ENCODE data around the gene LDAH. TPM values are rescaled to one million over a fixed set of nuclear protein-coding genes. Genes with fewer than 3 reads are reported as not detected.

Gene LDAH
- total and polyA plus RNA-seq, 4 donors = 5.0 to 30.8 (median 11.5) TPM

- TF ChIP-seq CTCF (IDR thresholded peaks at IDR 0.05; ENCODE audit: control extremely low read depth, extremely low read depth) = no peak
- Histone ChIP-seq H3K27me3 (ENCODE audit: control insufficient read depth in 3 of 3, insufficient read depth in 3 of 3, low read length in 2 of 3) (no peaks in the 10 kb centered on the region), H3K4me3 (no peak overlapping the region), H3K9me3 (ENCODE audit: control insufficient read depth in 4 of 4, insufficient read depth in 3 of 4, low read length in 3 of 4) (no peaks in the 10 kb centered on the region), H3K4me1 (ENCODE audit: control insufficient read depth in 5 of 5, insufficient read depth in 5 of 5, low read length in 5 of 5) (peaks cover 0 to 14% (median 3%) of the 10 kb centered on the region in 5 donors), H3K36me3 (ENCODE audit: control insufficient read depth in 4 of 4, insufficient read depth in 4 of 4, low read length in 4 of 4) (peaks cover 0 to 51% (median 1%) of the 10 kb centered on the region in 4 donors), H3K27ac (ENCODE audit: low read depth in 1 of 2, low read length in 1 of 2) (no peak overlapping the region), H3K9ac (ENCODE audit: insufficient read depth in 1 of 2, low read length in 2 of 2) (no peak overlapping the region)
- ATAC-seq (ENCODE audit: insufficient read depth, low FRiP score) (no peak), DNase-seq (no peak)
- 44 to 52% methylated on average over 3 of the region's 3 CpGs for WGBS, 2 donors
These were observed 179.1 kb downstream of the LDAH start for GRCh38 chr2:20643826-20644225.

- no peak overlapping the region for H3K27ac ChIP-seq (ENCODE audit: low read depth in 1 of 2, low read length in 1 of 2)
- 94 to 97% methylated on average over 7 of the region's 7 CpGs for WGBS, 2 donors
- no peak for DNase-seq
- TF ChIP-seq CTCF (IDR thresholded peaks at IDR 0.05; ENCODE audit: control extremely low read depth, extremely low read depth) = no peak
- no peak overlapping the region for H3K9ac ChIP-seq (ENCODE audit: insufficient read depth in 1 of 2, low read length in 2 of 2)
- no peak overlapping the region for H3K4me3 ChIP-seq
- no peaks in the 10 kb centered on the region for H3K27me3 ChIP-seq (ENCODE audit: control insufficient read depth in 3 of 3, insufficient read depth in 3 of 3, low read length in 2 of 3)
- H3K4me1 ChIP-seq (ENCODE audit: control insufficient read depth in 5 of 5, insufficient read depth in 5 of 5, low read length in 5 of 5) = peaks cover 0 to 7% (median 3%) of the 10 kb centered on the region in 5 donors
- H3K36me3 ChIP-seq (ENCODE audit: control insufficient read depth in 4 of 4, insufficient read depth in 4 of 4, low read length in 4 of 4) = peaks cover 0 to 58% (median 1%) of the 10 kb centered on the region in 4 donors
- no peak for ATAC-seq (ENCODE audit: insufficient read depth, low FRiP score)
- H3K9me3 ChIP-seq (ENCODE audit: control insufficient read depth in 4 of 4, insufficient read depth in 3 of 4, low read length in 3 of 4) = no peaks in the 10 kb centered on the region
These were observed 179.8 kb downstream of the LDAH start for GRCh38 chr2:20643060-20643459.

GRCh38 chr2:20642055-20642971 is 180.6 kb downstream of the LDAH start:
- WGBS, 2 donors = 40 to 48% methylated on average over 25 to 26 of the region's 26 CpGs

More at GRCh38 chr2:20642055-20642971, 180.6 kb downstream of the LDAH start:
- Histone ChIP-seq H3K27me3 (ENCODE audit: control insufficient read depth in 3 of 3, insufficient read depth in 3 of 3, low read length in 2 of 3) (no peaks in the 10 kb centered on the region), H3K4me1 (ENCODE audit: control insufficient read depth in 5 of 5, insufficient read depth in 5 of 5, low read length in 5 of 5) (peaks cover 0 to 6% (median 3%) of the 10 kb centered on the region in 5 donors), H3K9ac (ENCODE audit: insufficient read depth in 1 of 2, low read length in 2 of 2) (no peak overlapping the region), H3K9me3 (ENCODE audit: control insufficient read depth in 4 of 4, insufficient read depth in 3 of 4, low read length in 3 of 4) (no peaks in the 10 kb centered on the region), H3K27ac (ENCODE audit: low read depth in 1 of 2, low read length in 1 of 2) (no peak overlapping the region), H3K4me3 (no peak overlapping the region), H3K36me3 (ENCODE audit: control insufficient read depth in 4 of 4, insufficient read depth in 4 of 4, low read length in 4 of 4) (peaks cover 0 to 62% (median 1%) of the 10 kb centered on the region in 4 donors)
- DNase-seq = peak; percentile 73 to 84 (median 82)
- TF ChIP-seq CTCF (IDR thresholded peaks at IDR 0.05; ENCODE audit: control extremely low read depth, extremely low read depth) = peak; percentile 88
- ATAC-seq (ENCODE audit: insufficient read depth, low FRiP score) = peak; percentile 86
